Umbilical cord (tissue), 2 donors: ENCODE measurements around the gene RAP1GAP2. TPM values are rescaled to one million over a fixed set of nuclear protein-coding genes. Genes with fewer than 3 reads are reported as not detected.
"Not testable (repeated sequence)": the region's sequence is repeated elsewhere in the genome, so short reads cannot be mapped to it uniquely, and the experiment has no call there.

Experiments
- DNase-seq: peaks from one replicate; pipeline ENCODE4 v3.0.0-alpha.2; 2015; ENCODE audit warnings: low spot score
- total RNA-seq: library from RNA; depleted of rRNA; stranded (reverse); fragments of >200 nt; gene quantifications from one replicate; pipeline ENCODE4 v1.2.3, GENCODE V29; 2014; ENCODE audit warnings: low replicate concordance; ENCODE audit not compliant: insufficient read depth

The RAP1GAP2 gene
- total RNA-seq, 1 donor from 2014 or later = 16.6 TPM

DNA sequence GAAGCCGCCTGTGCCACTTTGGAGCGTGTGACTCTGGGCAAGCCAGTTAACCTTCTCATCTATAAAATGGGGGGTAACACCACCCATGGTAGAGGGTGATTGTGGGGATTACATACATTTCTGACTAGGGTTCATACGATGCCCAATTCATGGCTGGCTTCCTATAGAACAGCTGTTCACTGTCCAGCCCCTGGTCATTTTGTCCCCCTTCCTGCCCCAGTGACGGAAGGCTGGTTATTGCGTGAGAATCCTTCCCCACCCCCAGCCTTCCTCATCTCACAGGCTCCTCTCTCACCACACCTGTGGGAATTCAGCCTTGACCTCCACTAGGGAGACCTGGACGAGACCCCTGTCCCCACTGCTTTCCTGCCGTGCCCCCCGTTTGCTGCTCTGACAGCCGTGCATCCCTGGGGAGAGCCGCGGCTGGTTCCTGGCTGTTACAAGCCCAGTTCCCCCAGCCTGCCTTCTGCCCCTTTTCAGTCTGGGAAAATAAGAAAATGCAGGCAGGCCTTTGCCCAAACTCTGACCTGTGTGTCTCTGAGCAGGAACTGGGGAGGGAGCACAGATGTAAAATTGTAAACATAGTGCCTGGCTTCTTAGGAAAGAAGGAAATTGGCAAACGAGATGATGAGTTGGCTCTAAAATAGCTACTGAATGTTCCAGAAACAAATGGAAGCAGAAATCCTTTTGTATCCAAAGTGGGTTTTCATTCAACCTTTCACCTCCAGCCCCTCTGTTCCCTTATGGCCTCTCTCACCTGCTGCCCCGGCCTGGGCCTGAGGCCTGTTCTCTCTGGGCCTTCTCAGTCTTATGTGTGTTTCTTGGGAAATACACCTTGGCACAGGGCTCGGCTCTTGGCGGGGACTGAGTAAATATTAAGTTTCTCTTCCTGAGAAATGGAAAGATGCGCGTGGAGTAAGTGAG is 199.9 kb downstream of the RAP1GAP2 start:
- DNase-seq = no peak

DNA sequence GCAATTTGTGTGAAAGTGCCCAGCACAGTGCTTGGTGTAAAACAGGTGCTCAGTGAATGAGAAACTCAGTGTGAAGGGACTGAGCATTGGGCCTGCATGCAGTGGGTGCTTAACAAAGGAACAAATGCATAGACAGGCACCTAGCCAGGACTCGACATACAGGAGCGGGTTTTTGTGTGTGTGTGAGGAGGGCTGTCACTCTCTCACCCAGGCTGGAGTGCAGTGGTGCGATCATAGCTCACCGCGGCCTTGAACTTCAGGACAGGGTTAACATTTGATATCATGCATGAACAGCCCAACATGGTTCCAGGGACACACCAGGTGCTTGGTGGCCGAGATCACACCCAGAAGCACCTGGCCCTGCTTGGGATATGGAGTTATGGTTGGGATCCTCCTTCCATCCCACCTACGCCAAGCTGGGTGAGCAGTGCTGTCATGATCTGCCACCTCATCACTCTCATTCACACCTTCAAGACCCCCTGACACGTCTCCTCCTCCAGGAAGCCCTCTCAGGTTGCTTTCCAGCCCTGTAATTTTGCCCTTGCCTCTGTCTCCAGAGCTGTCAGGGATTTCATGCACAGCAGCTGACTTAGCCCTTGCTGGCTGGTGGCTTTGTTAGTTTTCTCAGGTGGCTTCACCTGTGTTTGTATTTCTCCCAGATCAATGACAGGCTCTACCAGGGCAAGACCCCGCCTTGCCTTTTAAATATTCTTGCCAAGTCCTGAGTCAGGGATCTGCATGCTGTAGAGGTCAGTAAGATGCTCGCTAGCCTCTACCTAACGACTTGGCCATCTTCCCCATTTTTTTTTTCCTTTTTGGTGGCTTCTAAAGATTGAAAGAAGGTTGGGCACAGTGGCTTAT is 200.8 kb downstream of the RAP1GAP2 start:
- no peak for DNase-seq

DNA sequence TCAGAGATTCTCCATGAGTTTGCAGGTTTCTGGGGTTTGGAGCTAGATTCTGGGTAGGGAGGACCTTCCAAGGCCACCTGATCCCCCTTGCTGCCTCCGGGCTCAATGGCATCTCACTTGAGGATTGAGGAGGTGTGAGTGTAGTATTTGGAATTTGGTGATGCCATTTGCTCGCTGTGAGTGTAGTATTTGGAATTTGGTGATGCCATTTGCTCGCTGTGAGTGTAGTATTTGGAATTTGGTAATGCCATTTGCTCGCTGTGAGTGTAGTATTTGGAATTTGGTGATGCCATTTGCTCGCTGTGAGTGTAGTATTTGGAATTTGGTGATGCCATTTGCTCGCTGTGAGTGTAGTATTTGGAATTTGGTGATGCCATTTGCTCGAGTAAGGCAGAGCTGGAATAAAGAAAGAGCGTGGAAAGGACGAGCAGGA is 202.2 kb downstream of the RAP1GAP2 start:
- DNase-seq = not testable (repeated sequence)

DNA sequence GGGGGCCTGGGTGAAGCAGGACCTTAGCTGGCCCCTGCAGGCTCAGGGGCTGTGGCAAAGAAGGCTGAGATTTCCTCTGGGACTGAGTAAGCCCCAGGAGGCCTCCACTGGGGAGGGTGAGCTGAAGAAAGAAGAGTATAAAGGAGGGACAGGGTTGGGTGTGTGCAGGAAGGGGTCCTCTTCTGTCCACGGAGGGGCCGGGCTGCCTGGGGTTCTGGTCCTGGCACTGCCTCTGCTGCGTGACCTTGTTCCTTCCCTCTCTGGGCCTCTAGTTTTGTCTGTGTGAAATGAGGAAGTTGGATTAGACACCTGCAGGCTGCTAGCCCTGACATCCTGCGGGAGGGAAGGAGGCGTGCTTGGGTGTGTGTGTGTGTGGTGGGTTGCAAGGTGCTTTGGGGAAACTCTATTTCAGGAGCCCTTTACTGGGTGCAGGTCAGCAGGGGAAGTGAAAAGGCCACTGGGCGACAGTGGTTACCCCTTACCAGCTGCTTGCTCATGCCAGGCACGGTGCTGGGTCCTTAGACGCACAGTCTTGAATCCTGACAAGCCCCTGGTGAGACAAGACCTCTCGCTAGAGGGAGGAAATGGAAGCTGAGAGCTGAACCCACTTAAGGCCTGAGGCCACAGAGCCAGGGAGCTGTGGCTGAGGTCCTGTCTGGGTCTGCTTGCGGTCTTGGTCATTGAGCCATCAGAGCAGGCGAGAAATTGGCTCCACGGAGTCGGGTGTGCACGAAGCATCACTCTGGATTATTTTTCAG is 206.5 kb downstream of the RAP1GAP2 start:
- peak; percentile 37 for DNase-seq

DNA sequence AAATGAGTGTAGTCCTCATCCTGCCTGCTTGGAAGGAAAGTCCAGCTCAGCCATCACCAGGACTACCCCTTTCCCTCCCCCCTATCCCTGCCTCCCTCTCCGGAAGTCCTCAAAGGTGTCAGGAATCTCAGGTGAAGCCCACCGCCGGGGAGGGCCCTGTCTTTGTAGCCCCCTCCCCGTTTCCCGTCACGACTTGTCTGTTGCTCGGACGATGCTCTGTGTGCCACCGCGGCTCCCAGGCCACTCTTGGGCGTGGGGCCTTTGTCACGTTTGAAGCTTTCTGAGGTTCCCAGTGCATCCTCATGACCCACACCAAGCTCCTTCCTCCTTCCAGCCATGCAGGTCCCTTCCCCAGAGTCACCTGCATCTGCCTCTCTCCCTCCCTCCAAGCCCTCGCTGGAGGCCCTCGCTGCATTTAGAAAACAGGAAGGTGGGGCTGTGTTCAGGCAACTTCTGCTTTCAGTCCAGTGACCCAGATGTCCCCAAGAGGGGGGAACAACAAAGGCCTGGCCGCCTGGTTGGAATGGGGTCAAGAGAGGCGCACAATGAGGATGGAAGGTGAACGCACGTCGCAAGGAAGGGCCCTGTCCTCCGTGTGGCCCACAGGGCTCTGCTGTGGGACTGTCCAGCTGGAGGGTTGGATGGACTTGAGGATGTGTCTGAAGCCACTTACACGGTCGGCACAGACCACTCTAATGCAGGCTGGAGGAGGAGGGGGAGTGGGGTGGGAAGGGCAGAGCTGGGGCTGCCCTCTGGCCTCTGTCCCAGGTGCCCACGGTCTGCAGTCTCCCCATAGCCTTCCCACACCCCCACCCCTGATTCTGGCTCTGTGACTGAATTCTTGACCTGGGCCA is 207.3 kb downstream of the RAP1GAP2 start:
- peak; percentile 44 for DNase-seq

DNA sequence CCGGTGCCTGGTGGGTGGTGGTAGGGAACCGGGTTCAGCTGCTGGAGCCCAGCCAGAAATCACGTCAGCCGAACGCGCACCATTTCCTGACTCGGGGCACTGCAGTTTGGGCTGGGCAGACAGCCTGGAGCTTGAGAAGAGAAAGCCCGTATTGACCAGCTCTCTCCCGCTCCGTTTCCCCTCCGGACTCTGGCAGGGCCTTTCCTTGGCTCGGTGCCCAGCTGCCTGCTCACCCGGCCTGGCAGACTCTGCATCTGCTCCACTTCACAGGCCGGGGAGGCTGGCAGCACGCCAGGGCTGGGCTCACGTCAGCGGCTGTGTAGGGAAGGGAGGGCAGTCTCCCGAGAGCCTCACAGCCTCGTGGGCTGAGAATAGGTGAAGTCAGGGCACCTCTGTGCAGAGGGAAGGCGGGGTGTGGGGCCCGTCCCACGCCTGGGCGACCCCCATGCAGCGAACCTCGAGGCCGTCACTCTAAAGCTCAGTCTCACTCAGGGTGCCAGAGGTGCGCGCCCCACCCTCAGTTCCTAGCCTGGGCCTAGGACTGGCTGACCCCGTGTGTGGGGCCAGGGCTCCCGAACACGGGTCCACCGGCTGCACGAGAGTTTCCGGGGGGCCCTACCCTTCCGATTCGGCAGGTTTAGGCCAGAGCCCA is 208.0 kb downstream of the RAP1GAP2 start:
- peak; percentile 99 for DNase-seq

DNA sequence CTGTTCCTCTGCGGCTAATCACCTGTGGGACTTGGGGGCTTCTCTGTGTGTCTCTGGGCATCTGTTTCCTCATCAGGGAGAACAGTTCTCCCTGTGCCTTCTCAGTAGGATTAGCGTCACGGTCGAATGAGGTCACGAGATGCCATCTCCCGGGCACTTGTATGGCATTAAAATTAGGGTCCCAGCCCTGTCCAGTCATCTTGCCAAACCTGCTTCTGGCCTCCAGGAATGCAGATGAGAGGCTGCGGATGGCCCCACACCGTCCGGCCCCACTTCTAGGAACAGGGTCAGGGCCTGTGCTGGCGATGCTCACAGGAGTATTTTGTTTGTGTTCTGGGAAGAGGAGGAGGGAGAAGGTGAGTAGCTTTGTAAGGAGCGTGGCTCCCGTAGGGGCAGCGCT is 208.7 kb downstream of the RAP1GAP2 start:
- DNase-seq = no peak

DNA sequence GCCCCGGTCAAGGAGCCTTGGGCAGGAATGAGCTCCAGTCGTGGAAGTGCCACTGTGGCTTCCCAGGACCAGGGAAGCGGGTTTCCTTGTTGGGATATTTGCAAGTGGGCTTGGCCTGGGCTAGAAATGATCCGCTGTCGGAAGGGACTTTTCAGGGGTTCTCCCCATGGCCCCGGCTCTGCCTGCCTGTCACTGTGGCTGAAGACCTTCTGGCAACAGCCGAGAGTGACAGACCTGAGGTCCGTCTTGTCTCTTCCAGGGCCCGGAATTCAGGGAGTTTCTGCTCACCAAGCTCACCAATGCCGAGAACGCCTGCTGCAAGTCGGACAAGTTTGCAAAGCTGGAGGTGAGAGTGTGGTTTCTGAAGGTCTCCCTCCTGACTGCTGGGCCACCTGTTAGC is 209.5 kb downstream of the RAP1GAP2 start:
- no peak for DNase-seq

DNA sequence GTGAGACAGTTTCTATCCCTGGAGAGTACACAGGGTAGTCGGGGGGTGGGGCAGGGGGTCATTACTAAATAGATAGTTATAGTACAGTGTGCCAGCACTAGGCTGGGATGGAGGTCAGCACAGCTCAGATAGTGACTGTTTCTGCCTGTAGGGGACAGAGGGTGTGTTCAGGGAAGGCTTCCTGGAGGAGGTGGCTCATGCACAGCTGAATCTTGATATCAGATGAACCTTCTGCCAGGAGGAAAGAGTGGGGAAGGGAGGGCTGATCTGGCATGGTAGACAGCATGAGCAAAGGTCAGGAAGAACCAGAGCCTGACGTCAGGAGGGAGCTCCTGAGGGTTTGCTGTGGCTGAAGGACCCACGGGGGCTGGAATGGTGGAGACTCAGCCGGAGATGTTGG is 210.6 kb downstream of the RAP1GAP2 start:
- DNase-seq = no peak

DNA sequence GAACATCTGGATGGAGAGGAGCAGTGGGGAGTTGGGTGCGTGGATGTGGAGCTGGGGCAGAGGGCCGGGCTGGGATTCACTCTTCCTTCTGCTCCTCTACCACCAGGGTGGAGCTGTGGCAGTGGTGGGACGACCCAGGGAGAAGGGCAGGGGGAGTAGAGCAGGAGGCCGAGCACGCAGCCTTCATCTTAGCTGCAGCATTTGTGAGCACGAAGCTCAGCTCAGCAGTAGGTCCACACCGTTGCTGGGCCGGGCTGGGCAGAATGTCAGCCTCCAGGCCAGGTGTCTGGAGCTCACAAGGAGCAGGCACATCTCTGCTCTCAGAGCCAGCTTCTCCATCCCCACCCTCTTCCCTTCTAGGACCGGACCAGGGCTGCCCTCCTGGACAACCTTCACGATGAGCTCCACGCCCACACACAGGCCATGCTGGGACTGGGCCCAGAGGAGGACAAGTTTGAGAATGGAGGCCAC is 211.4 kb downstream of the RAP1GAP2 start:
- DNase-seq = no peak

DNA sequence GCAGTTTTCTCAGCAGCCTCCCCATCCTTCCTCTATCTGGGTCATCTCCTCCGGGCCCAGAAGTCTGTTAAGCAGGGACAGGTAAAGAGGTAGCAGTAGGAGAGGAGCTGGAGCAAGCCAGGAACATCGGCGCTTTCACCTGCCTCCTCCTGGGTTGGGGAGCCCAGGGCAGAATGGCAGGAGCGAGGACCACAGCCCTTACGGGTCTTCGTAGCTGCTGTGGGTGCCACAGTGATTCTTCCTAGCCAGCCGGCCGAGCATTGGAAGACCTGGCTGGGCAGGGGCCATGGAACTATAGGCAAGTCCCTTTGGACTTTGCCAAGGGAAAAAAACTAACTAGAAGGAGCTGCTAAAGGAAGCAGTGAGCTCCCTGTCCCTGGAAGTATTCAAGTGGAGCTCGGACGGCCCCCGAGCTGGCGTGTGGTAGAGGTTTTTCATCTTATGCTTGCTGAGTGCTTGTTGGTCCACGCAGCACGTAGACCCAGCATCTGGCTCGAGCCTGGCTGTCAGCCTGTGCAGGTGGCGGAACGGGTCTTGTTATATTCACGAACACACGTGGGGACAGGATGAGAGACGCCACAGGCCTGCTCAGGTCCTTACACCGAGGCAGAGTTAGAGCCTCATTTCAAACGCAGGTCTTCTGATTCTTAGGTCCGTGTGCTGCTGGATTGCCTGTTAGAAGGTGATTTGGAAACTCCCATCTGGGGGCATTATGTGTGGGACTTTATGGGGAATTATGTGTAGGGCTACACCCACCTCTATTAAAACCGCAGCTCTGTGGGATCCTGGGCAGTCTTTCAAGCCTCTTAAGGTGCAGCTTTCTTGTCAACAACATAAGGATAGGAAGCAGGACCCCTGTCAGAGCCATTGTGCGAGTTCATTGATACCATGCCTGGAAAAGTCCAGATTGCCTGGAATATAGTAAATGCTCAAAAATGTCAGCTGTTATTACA is 212.4 kb downstream of the RAP1GAP2 start:
- no peak for DNase-seq

DNA sequence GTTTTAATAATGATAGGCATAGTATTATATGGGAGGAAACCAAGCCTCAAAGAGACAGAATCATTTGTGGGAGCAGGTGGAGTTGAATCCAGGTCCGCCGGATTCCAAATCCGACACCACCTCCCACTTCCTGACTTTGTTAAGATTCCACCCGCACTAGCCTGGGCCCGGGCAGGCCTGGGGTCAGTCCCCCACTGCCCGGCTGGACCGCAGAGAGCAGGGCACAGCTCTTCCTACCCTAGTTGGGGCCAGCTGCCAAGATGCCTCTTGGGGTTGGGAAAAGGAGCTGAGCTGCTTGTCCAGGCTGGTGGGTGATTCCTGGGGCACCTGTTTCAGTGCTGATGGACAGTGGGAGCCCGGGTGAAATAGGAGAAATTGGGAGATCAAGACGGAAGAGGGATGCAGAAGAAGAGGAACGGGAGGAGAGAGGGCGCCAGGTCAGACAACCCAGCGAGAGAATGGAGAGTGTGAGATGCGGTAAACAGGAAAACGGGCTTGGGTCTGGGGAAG is 213.2 kb downstream of the RAP1GAP2 start:
- DNase-seq = no peak

DNA sequence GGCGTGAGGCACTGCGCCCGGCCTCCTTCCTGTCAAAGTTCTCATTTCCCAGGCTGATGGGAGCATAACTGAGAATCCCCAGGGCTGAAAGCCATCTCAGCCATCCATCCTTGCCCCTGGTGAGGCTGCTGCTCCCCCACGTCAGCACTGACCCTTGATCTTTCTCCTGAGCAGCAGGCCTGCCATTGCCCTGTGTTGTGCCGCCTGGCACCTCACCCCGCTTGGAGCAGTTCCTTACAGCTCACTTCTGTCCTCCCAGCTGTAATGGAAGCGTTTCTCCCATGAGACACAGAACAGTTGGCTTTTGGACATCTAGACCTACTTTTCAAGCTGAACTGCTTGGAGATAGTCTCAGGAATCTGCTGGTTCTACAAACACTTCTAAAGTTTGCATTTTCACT is 215.7 kb downstream of the RAP1GAP2 start:
- DNase-seq = no peak

DNA sequence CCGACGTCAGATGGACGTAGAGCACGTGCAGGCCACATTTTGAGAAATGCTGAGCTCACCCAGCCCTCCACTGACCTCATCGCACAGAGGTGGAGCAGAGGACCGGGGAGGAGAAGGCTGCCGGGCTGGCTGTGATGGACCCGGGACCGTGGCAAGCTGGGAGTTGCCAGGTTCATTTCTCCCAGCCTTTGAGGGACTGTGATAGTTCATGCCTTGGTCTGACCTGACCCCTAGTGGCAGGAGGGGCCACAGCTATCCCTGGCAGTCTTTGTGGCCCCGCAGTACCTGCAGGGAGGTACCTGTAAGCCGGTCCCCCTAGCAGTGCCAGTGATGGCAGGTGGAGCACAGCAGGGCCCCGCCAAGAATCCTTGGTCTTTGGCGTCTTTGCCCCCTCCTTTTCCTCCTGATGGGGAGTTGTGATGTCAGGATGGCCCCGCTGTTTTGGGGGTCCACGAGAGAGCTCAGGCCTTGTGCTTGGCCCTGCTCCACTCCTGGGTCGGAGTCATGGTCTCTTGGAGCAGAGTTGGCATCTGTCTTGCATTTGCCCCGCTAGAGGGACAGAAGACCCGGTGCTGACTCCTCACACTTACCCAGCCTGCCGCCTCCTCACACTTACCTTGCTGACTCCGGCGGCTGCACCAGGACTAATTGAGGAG is 216.8 kb downstream of the RAP1GAP2 start:
- peak; percentile 58 for DNase-seq

DNA sequence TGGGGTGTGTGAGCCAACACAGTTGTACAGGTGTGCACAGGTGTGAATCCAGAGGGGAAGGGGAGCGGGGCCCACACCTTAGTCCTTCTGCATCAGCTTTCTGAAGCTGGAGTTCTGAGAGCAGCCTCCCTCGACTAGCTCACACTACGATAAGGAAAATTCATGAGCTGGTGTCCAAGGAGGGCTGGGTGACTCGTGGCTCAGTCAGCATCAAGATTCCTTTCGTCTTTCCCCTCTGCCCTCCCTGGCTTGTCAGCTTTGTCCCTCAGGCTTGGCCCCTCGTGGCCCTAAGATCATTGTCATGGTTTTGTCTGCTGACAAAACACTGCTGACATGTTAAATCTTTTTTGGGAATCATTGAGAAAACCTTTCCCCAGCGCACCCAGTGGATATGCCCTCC is 219.7 kb downstream of the RAP1GAP2 start:
- DNase-seq = no peak

DNA sequence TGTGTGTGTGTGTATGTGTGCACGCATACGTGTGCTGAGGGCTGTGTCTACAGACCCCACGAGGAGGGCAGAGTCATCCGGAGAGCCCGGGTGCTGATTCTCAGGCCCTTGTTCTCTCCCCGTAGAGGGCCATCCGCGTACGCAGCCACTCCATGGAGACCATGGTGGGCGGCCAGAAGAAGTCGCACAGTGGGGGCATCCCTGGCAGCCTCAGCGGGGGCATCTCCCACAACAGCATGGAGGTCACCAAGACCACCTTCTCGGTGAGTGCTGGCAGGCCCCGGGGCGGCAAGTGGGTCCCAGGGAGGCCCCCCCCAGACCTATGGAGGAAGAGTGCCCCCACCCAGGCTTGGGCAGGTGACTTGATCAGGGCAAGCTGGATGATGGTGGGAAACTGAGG is 221.7 kb downstream of the RAP1GAP2 start:
- no peak for DNase-seq

DNA sequence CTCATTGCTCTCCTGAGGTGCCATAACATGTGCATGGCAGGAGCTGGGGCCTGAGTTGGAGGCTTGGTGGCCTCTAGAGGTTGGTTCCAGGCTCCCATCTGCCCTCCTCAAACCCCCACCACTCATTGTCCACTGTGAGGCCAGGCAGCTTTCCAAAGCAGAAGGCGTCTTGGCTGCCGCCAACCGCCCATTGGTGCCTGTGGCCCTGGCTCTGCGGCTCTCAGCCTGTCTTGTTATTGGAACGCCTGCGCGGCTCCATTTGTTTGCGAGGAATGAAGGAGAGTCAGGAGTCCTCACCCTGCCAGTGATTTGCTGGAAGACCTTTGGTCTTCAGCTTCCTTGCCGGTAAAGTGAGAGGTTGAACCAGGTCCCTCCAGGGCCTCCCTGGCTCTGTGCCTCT is 223.5 kb downstream of the RAP1GAP2 start:
- no peak for DNase-seq

DNA sequence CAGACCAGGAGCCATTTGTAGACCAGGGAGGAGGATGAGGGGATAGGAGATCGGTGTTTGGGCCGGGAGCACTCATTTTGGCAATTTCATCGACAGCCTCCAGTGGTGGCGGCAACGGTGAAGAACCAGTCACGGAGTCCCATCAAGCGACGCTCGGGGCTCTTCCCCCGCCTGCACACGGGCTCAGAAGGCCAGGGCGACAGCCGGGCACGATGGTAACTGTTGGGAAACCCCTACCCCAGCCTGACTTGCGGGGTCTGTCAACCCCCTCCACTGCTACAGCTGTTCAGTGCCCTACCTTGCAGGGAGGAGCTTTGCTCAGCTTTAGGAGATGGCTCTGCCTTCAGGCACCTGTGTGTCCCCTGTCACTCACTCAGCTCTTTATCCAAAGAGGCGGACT is 224.1 kb downstream of the RAP1GAP2 start:
- DNase-seq = no peak
